ENCODE results near the gene C1RL. TPM values are rescaled to one million over a fixed set of nuclear protein-coding genes. Genes with fewer than 3 reads are reported as not detected.
A peak's percentile ranks its signal among the peaks of the same experiment; 100 is the strongest.

Gene C1RL
- total and polyA plus RNA-seq, 8 donors = 55.4 to 72.7 (median 63.8) TPM

GRCh38 chr12:7113389-7113871, 4.4 kb upstream of the C1RL start:
- no peaks in the 10 kb centered on the region for H3K9me3 ChIP-seq
- intact Hi-C loops (cut with DNase I) = loop anchor here in 1 of 2 donors (10.0 kb wide), 1 partner anchor 159 kb away; the partner anchor contains the start of gene PTPN6
- H3K36me3 ChIP-seq = peaks cover 0 to 17% of the 10 kb centered on the region in 2 donors
- peak in 2 of 4 donors; percentile 29 to 37 for DNase-seq
- H3K4me3 ChIP-seq = no peak overlapping the region
- no peak overlapping the region for H3K27ac ChIP-seq
- peaks cover 3 to 36% of the 10 kb centered on the region in 2 donors for H3K4me1 ChIP-seq
- TF ChIP-seq CTCF (IDR thresholded peaks at IDR 0.05) = peak; percentile 80 to 95
- no peaks in the 10 kb centered on the region for H3K27me3 ChIP-seq
- peak; percentile 27 for ATAC-seq

- DNase-seq (peak in 1 of 4 donors; percentile 28), ATAC-seq (no peak)
- peaks cover 8 to 50% of the 10 kb centered on the region in 2 donors for H3K4me1 ChIP-seq
- peaks cover 0 to 11% of the 10 kb centered on the region in 2 donors for H3K36me3 ChIP-seq
- intact Hi-C loops (cut with DNase I) = loop anchor here in 1 of 2 donors (10.0 kb wide), 1 partner anchor 157 kb away; the partner anchor contains the start of gene PTPN6
- H3K27me3 ChIP-seq = no peaks in the 10 kb centered on the region
- H3K27ac ChIP-seq = no peak overlapping the region
- no peaks in the 10 kb centered on the region for H3K9me3 ChIP-seq
- no peak for TF ChIP-seq CTCF (IDR thresholded peaks at IDR 0.05)
- no peak overlapping the region for H3K4me3 ChIP-seq
Observed at GRCh38 chr12:7112041-7112440, 3.0 kb upstream of the C1RL start.

GRCh38 chr12:7110661-7111060, 1.6 kb upstream of the C1RL start:
- Histone ChIP-seq H3K27me3 (no peaks in the 10 kb centered on the region), H3K36me3 (peaks cover 0 to 5% of the 10 kb centered on the region in 2 donors), H3K4me1 (peaks cover 12 to 62% of the 10 kb centered on the region in 2 donors), H3K4me3 (no peak overlapping the region), H3K27ac (no peak overlapping the region), H3K9me3 (no peaks in the 10 kb centered on the region)
- no peak for TF ChIP-seq CTCF (IDR thresholded peaks at IDR 0.05)
- peak in 2 of 4 donors; percentile 28 to 44 for DNase-seq
- no peak for ATAC-seq
- intact Hi-C loops (cut with DNase I) = loop anchor here in 1 of 2 donors (10.0 kb wide), 1 partner anchor 156 kb away; the partner anchor contains the start of gene PTPN6

- Histone ChIP-seq H3K27ac (peak overlapping the region; percentile 90 to 97), H3K4me3 (peak overlapping the region; percentile 35 to 70), H3K36me3 (peaks cover 0 to under 1% of the 10 kb centered on the region in 2 donors), H3K4me1 (peaks cover 12 to 70% of the 10 kb centered on the region in 2 donors), H3K27me3 (no peaks in the 10 kb centered on the region), H3K9me3 (no peaks in the 10 kb centered on the region)
- intact Hi-C loops (cut with DNase I) = no loop called here
- TF ChIP-seq CTCF (IDR thresholded peaks at IDR 0.05) = no peak
- peak in 1 of 4 donors; percentile 50 for DNase-seq
- no peak for ATAC-seq
Observed at GRCh38 chr12:7109572-7109920, 532 bp upstream of the C1RL start.

- H3K36me3 ChIP-seq = peaks cover 0 to 13% of the 10 kb centered on the region in 2 donors
- no peak for TF ChIP-seq CTCF (IDR thresholded peaks at IDR 0.05)
- peak; percentile 91 for ATAC-seq
- peak overlapping the region; percentile 90 to 97 for H3K27ac ChIP-seq
- peak; percentile 70 to 96 (median 83) for DNase-seq
- H3K4me3 ChIP-seq = peak overlapping the region; percentile 35 to 70
- H3K4me1 ChIP-seq = peaks cover 12 to 64% of the 10 kb centered on the region in 2 donors
- intact Hi-C loops (cut with DNase I) = no loop called here
- H3K27me3 ChIP-seq = no peaks in the 10 kb centered on the region
- H3K9me3 ChIP-seq = no peaks in the 10 kb centered on the region
Observed at GRCh38 chr12:7108003-7108795, 815 bp downstream of the C1RL start.

Data from left lung (tissue), 10 donors.